ENCODE data around the gene NINJ2. TPM values are rescaled to one million over a fixed set of nuclear protein-coding genes. Genes with fewer than 3 reads are reported as not detected.
A peak's percentile ranks its signal among the peaks of the same experiment; 100 is the strongest.
"Not testable (repeated sequence)": the region's sequence is repeated elsewhere in the genome, so short reads cannot be mapped to it uniquely, and the experiment has no call there.

The NINJ2 gene
- total RNA-seq: 1 to 10 TPM; 3.3 to 5.5 TPM
- long read RNA-seq, partial matches to known transcripts: 0 of 6 reads
- long read RNA-seq, other reads (novel, unspliced or antisense): 2 of 6 reads

GRCh38 chr12:663293-663871 lies at the start of gene NINJ2:
TSS of gene NINJ2 (minus strand) at chr12:663445. CDS start at chr12:663360, 85 bp downstream.
- intact Hi-C loops (cut with DNase I, micrococcal nuclease): no loop called here
- ATAC-seq: no peak
- DNase-seq: no peak

GRCh38 chr12:712172-712863 lies 49.1 kb upstream of the NINJ2 start:
- intact Hi-C loops (cut with DNase I, micrococcal nuclease): no loop called here
- DNase-seq (no peak), ATAC-seq (no peak)

- ATAC-seq (no peak), DNase-seq (no peak)
- intact Hi-C loops (cut with DNase I, micrococcal nuclease): no loop called here
Observed at GRCh38 chr12:709455-710020, 46.3 kb upstream of the NINJ2 start.

- intact Hi-C loops (cut with DNase I, micrococcal nuclease); DNase-seq; ATAC-seq: not testable (repeated sequence)
Observed at GRCh38 chr12:708084-708483, 44.8 kb upstream of the NINJ2 start.

GRCh38 chr12:704516-705242 lies 41.4 kb upstream of the NINJ2 start:
- intact Hi-C loops (cut with DNase I, micrococcal nuclease): no loop called here
- ATAC-seq: no peak
- DNase-seq: no peak

GRCh38 chr12:701896-702539 lies 38.8 kb upstream of the NINJ2 start:
- intact Hi-C loops (cut with DNase I, micrococcal nuclease): no loop called here
- DNase-seq (no peak), ATAC-seq (no peak)

- DNase-seq: no peak
- intact Hi-C loops (cut with DNase I, micrococcal nuclease): no loop called here
- ATAC-seq: no peak
Observed at GRCh38 chr12:700016-700415, 36.8 kb upstream of the NINJ2 start.

GRCh38 chr12:698222-698621 lies 35.0 kb upstream of the NINJ2 start:
- DNase-seq; intact Hi-C loops (cut with DNase I, micrococcal nuclease); ATAC-seq: not testable (repeated sequence)

- no peak for ATAC-seq
- intact Hi-C loops (cut with DNase I, micrococcal nuclease): no loop called here
- DNase-seq: no peak
Observed at GRCh38 chr12:697481-697880, 34.2 kb upstream of the NINJ2 start.

- ATAC-seq: no peak
- intact Hi-C loops (cut with DNase I, micrococcal nuclease): no loop called here
Observed at GRCh38 chr12:694734-695503, 31.7 kb upstream of the NINJ2 start.

GRCh38 chr12:693934-694533 lies 30.8 kb upstream of the NINJ2 start:
- DNase-seq (no peak), ATAC-seq (no peak)
- intact Hi-C loops (cut with DNase I, micrococcal nuclease): no loop called here

More at GRCh38 chr12:694734-695503, 31.7 kb upstream of the NINJ2 start:
- DNase-seq: no peak

- ATAC-seq: no peak
- intact Hi-C loops (cut with DNase I, micrococcal nuclease): no loop called here
- no peak for DNase-seq
Observed at GRCh38 chr12:692274-692673, 29.0 kb upstream of the NINJ2 start.

- DNase-seq (no peak), ATAC-seq (no peak)
- intact Hi-C loops (cut with DNase I, micrococcal nuclease): no loop called here
Observed at GRCh38 chr12:690466-690865, 27.2 kb upstream of the NINJ2 start.

GRCh38 chr12:685388-685787 lies 22.1 kb upstream of the NINJ2 start:
- DNase-seq (peak; percentile 29 to 41), ATAC-seq (no peak)
- intact Hi-C loops (cut with DNase I, micrococcal nuclease): no loop called here

- DNase-seq: no peak
- intact Hi-C loops (cut with DNase I, micrococcal nuclease): no loop called here
- ATAC-seq: no peak
Observed at GRCh38 chr12:684416-684815, 21.2 kb upstream of the NINJ2 start.

GRCh38 chr12:681568-682256 lies 18.5 kb upstream of the NINJ2 start:
- ATAC-seq (no peak), DNase-seq (no peak)
- intact Hi-C loops (cut with DNase I, micrococcal nuclease): no loop called here
